ENCODE data around the gene MRGPRX1. TPM values are rescaled to one million over a fixed set of nuclear protein-coding genes. Genes with fewer than 3 reads are reported as not detected.

The MRGPRX1 gene
- polyA plus RNA-seq, 1 donor, result not detected

Other genes starting within 250 kb of the MRGPRX1 start
- gene TMEM86A, start 240.6 kb downstream of the MRGPRX1 start, polyA plus RNA-seq (ENCODE audit: insufficient read length), result 4.0 TPM
- 2.9 TPM for gene IGSF22, start 213.2 kb downstream of the MRGPRX1 start, polyA plus RNA-seq (ENCODE audit: insufficient read length)
- gene PTPN5, start 147.6 kb downstream of the MRGPRX1 start, polyA plus RNA-seq (ENCODE audit: insufficient read length), result 0.34 TPM
- not detected for gene MRGPRX2, start 121.3 kb upstream of the MRGPRX1 start, polyA plus RNA-seq (ENCODE audit: insufficient read length)
- gene ZDHHC13, start 177.8 kb upstream of the MRGPRX1 start, polyA plus RNA-seq (ENCODE audit: insufficient read length), result 6.7 TPM